ENCODE measurements around the gene MRI1.

The MRI1 gene

GRCh38 chr19:13794757-13795589 lies 30.7 kb downstream of the MRI1 start, which contains the start of gene ZSWIM4:
ZSWIM4 (plus strand) TSS chr19:13795443; CDS start chr19:13795649, 206 bp downstream.
- peak; percentile 95 for DNase-seq (ENCODE audit: low spot score)

DNA sequence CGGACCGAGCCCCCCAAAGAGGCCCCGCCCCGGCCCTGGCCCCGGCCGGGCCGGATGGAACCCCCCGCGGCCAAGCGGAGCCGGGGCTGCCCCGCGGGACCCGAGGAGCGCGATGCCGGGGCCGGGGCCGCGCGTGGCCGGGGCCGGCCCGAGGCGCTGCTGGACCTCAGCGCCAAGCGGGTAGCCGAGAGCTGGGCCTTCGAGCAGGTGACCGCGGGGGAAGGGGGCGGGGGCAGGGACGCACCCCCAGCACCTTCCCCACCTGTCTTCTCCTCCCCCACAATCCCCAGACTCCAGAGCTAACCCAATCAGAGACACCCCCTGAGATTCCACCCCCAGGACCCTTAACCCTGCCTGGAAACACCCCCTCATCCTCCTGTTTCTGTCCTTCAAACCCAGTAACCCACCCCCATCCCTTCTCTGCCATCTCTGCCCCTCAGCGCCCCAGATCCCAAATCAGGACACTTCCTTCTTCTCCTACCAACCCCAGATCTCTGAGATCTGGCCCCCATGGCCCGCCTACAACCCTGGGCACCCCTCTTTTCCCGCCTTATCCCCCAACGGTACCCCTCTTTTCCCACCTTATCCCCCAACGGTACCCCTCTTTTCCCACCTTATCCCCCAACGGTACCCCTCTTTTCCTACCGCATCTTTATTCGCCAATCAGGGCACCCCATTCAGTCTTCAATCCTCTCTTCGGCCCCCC lies 31.4 kb downstream of the MRI1 start:
- DNase-seq (ENCODE audit: low spot score), result peak; percentile 62

DNA sequence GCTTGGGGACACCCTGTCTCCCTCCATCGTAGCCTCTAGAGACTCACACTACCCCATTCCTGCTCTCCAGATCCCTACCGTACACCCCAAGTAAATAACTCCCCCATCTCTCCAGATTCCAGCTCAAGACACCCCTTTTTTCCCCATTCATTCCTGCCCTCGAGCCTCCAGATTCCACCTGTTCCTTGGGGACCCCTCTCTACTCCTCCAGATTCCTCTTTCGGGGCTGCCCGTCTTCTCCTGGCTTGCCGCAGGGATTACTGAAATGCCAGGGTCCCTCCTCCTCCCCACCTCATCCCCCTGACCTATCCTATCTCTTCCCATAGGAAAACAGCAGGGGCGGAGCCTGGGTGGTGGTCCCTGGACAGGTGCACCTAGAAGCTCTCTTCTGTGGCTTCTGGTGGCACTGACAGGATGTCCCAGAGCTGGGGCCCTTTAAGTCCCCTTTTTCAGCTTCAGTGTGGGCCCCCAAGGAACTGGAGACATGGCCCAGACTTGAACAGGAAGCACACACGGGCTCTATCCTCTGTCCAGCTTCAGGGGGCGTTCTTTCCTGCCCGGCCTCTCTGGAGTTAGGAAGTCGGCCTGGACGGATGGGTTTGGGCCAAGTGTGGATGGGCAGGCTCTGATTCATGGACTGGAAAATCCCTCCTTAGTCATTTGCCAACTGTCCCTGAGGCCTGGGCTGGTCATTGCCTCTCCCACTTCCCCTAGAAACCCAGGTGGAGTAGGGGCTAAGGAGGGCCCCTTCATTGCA lies 32.2 kb downstream of the MRI1 start:
- peak; percentile 70 for DNase-seq (ENCODE audit: low spot score)

- DNase-seq (ENCODE audit: low spot score), result no peak
Observed at GRCh38 chr19:13797058-13797440, 32.7 kb downstream of the MRI1 start.

DNA sequence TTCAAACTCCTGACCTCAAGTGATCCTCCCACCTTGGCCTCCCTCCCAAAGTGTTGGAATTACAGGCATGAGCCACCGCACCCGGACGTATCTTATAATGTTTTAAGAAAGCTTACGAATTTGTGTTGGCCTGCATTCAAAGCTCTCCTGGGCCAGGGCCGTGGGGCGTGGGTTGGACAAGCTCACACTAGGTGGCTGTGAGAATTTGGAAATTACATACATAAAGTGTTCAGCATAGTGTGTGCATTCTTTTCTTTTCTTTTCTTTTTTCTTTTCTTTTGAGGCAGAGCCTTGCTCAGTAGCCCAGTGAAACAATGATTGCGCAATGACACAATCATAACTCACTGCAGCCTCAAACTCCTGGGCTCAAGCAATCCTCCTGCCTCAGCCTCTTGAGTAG lies 33.5 kb downstream of the MRI1 start:
- no peak for DNase-seq (ENCODE audit: low spot score)

GRCh38 chr19:13799669-13800068 lies 35.3 kb downstream of the MRI1 start:
- no peak for DNase-seq (ENCODE audit: low spot score)

- no peak for DNase-seq (ENCODE audit: low spot score)
Observed at GRCh38 chr19:13803038-13803437, 38.7 kb downstream of the MRI1 start.

GRCh38 chr19:13804830-13805683 lies 40.7 kb downstream of the MRI1 start:
- DNase-seq (ENCODE audit: low spot score), result peak; percentile 85

DNA sequence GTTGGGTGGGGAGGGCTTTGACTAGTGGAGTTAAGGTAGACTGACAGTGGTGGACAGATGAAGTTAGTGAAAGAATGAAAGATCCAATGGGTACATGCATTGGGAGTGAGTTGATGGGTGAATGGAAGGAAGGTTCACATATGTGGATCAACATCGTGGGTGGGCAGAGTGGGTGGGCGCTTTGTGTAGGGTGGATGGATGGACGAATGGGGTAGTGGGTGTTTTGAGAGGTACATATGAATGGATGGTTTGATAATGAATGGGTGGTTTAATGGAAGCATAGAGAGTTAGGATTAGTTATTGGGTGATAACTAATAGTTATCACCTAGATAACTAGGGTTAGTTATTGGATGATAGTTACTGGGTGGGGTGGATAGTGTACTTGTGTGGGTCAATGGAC lies 42.4 kb downstream of the MRI1 start:
- DNase-seq (ENCODE audit: low spot score), result no peak

DNA sequence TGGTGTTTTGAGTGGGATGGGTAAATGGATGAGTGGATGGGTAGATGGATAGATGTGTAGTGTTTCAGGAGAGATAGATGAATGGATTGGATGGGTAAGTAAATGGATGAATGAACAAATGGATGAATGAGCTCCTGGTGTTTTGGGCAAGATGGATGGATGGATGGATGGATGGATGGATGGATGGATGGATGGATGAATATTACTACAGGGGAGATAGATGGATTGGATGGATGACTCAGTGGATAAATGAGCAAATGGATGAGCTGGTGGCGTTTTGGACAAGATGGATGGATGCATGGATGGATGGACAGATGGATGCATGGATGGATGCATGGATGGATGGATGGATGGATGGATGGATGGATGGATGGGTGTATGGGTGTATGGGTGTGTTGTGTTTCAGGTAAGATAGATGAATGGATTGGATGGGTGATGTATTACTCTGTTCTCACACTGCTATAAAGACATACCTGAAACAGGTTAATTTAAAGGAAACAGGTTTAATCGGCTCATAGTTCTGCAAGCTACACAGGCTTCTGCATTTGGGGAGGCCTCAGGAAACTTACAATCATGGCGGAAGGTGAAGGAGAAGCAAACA lies 43.2 kb downstream of the MRI1 start:
- no peak for DNase-seq (ENCODE audit: low spot score)

GRCh38 chr19:13808856-13809255 lies 44.5 kb downstream of the MRI1 start:
- DNase-seq (ENCODE audit: low spot score), result no peak

DNA sequence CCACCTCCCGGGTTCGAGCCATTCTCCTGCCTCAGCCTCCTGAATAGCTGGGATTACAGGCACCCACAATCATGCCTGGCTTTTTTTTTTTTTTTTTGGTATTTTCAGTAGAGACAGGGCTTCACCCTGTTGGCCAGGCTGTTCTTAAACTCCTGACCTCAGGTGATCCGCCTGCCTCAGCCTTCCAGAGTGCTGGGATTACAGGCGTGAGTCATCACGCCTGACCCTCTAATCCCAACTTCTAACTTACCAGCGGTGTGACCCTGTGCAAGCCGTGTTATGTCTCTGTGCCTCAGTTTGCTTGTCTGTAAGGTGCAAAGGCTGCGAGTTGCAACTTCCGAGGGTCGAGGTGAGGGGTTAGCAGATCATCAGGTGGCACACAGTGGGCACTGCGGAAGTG lies 48.2 kb downstream of the MRI1 start:
- no peak for DNase-seq (ENCODE audit: low spot score)

DNA sequence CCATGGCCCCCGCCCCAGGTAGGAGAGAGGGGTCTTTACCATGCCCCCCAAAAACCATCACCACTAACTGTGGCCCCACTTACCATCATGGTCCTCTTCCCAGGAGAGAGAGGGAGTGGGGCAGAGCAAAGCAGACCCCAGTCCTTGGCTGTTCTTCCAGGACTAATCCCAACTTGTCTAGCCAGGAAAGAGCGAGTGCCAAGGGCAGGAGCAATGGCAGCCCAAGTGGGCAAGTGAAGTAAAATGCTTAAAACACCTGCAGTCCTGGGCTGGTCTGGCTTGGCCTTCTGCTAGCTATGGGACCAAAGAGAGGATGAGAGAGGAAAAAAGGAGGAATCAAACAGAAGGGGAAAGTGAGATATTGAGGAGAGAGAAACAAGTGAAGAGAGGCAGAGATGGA lies 48.8 kb downstream of the MRI1 start:
- no peak for DNase-seq (ENCODE audit: low spot score)

DNA sequence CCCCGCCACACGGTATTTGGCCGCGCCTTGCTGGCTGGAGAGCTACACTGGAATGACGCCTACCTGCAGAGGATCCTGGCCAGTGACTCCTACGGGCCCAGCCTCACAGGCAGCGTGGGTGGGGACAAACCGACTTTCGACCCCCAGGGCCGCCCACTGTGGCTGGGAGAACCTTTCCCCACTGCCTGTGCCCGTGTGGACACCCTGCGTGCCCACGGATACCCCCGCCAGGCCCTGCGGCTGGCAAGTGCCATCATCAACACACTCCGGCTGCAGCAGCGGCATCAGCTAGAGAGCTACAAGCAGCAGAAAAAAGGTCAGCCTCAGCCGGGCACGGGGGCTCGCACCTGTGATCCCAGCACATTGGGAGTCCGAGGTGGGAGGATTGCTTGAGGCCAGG lies 50.2 kb downstream of the MRI1 start:
- DNase-seq (ENCODE audit: low spot score), result no peak

- peak; percentile 93 for DNase-seq (ENCODE audit: low spot score)
Observed at GRCh38 chr19:13817018-13817614, 52.8 kb downstream of the MRI1 start.

- DNase-seq (ENCODE audit: low spot score), result peak; percentile 92
Observed at GRCh38 chr19:13817615-13818371, 53.5 kb downstream of the MRI1 start.

DNA sequence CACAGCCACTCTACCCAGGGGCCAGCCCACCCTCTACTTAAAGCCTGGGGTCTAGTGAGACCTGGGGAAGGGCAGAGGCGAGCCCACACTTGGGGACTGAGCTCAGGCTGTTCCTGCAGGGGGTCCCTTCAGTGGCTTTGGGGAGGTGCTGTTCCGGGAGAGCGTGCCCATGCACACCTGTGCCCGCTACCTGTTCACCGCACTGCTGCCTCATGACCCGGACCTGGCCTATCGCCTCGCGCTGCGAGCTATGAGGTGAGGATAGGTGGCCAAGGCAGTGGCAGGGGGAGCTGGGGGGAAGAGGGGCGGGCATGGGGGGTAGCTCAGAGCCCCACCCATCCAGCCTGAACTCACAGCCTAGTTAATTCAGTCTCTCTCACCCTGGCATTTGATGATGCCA lies 54.9 kb downstream of the MRI1 start:
- DNase-seq (ENCODE audit: low spot score), result no peak

DNA sequence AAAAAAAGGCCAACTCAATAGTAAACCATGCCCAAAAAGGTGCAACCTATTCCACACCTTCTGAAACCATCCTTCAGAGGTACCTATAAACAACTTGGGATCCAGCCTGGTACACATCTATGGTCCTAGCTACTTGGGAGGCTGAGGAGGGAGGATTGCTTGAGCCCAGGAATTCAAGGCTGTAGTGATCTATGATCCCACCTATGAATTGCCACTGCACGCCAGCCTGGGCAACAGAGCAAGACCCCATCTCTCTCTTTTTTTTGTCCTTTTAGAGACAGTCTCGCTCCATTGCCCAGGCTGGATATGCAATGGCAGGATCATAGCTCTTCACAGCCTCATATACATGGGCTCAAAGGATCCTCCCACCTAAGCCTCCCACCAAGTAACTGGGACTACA lies 57.0 kb downstream of the MRI1 start:
- no peak for DNase-seq (ENCODE audit: low spot score)

GRCh38 chr19:13823256-13823655 lies 58.9 kb downstream of the MRI1 start:
- no peak for DNase-seq (ENCODE audit: low spot score)
